ENCODE data around the gene PLEKHH1.

Gene PLEKHH1

DNA sequence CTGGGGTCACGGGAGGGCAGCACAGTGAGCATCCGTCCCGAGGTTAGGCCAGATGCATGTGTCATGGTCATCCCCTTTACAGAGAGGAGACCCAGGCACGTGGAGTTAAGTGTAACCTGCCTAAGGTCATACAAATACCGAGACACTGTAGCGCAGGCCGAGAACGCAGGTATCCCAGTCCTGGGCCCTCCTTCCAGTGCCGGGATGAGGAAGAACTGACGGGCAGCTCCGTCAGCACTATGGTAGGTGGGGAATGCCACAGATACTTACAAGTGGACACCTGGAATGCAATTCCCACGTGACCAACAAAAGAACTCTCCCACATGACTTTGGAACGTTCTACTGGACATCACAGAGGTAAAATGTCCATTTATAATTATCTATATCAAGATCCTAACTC is 35.9 kb upstream of the PLEKHH1 start:
- peaks cover 16% of the 10 kb centered on the region for H3K4me1 Mint-ChIP-seq (ENCODE audit: low read depth)
- intact Hi-C loops (cut with micrococcal nuclease) = no loop called here
- no peak overlapping the region for H3K4me3 Mint-ChIP-seq
- peaks cover 20% of the 10 kb centered on the region for H3K9me3 Mint-ChIP-seq
- H3K27ac Mint-ChIP-seq = no peak overlapping the region
- peaks cover under 1% of the 10 kb centered on the region for H3K27me3 Mint-ChIP-seq
- peaks cover 11% of the 10 kb centered on the region for H3K36me3 Mint-ChIP-seq (ENCODE audit: low read depth)

DNA sequence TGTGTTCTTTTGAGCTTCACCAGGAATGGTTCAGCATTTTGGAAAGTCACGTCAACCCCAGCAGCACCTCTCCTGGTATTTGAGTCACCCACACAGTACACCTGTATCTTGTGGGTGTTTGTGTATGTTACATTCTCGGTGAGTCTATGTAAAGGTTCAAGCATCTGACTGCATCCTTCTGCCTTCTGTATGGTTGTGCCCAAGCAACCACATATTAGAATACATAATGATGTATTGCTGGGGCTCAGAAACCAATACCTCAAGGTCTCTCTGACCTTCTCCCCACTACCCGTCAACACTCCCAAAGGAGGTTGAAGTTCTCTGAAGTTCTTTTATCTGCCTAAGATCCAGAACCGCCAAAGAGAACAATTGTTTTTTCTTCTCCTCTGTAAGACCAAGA is 35.4 kb upstream of the PLEKHH1 start:
- Mint-ChIP-seq H3K27me3 (no peaks in the 10 kb centered on the region), H3K4me1 (ENCODE audit: low read depth) (peaks cover 16% of the 10 kb centered on the region), H3K27ac (no peak overlapping the region), H3K9me3 (peaks cover 19% of the 10 kb centered on the region), H3K4me3 (no peak overlapping the region), H3K36me3 (ENCODE audit: low read depth) (peaks cover 11% of the 10 kb centered on the region)
- intact Hi-C loops (cut with micrococcal nuclease) = no loop called here

DNA sequence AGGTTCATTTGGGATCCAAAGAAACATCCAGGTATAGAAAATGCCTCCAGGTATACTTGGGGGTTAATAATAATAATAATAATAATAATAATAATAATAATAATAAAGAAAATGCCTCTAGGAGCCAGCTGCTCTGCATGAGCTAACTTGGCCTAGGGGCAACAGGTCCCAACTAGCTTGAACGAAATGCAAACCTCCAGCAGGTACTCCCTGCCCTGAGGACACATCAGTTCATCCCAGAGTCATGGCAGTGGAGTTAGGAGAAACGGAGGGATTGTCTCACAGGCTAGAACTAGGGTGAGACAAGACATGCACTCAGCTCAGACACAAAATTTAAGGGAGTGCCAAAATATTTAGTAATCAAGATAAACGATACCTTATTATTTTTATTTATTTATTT is 32.1 kb upstream of the PLEKHH1 start:
- H3K36me3 Mint-ChIP-seq (ENCODE audit: low read depth) = no peaks in the 10 kb centered on the region
- H3K4me3 Mint-ChIP-seq = no peak overlapping the region
- peaks cover 17% of the 10 kb centered on the region for H3K4me1 Mint-ChIP-seq (ENCODE audit: low read depth)
- intact Hi-C loops (cut with micrococcal nuclease) = no loop called here
- no peaks in the 10 kb centered on the region for H3K27me3 Mint-ChIP-seq
- no peaks in the 10 kb centered on the region for H3K9me3 Mint-ChIP-seq
- H3K27ac Mint-ChIP-seq = no peak overlapping the region

DNA sequence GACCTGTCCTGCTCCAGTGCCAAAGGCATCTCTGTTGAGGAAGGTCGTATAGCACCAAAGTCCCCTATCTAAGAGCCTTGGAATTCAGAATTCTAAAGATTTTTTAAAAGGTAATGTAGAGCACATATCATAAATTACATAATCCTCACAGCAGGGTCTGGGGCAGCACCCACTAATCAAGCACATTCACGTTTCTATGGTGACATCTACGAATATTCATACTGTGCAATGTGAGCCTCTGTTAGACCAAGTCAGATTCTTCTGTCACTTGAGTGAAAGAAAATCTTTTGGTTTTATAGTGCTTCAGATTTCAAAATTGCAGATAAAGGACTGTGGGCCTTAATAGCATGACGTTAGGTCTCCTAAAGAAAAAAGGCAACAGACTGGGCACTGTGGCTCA is 31.4 kb upstream of the PLEKHH1 start:
- Mint-ChIP-seq H3K27ac (no peak overlapping the region), H3K4me1 (ENCODE audit: low read depth) (peaks cover 13% of the 10 kb centered on the region), H3K27me3 (peaks cover 2% of the 10 kb centered on the region), H3K4me3 (no peak overlapping the region), H3K36me3 (ENCODE audit: low read depth) (no peaks in the 10 kb centered on the region), H3K9me3 (no peaks in the 10 kb centered on the region)
- intact Hi-C loops (cut with micrococcal nuclease) = no loop called here

DNA sequence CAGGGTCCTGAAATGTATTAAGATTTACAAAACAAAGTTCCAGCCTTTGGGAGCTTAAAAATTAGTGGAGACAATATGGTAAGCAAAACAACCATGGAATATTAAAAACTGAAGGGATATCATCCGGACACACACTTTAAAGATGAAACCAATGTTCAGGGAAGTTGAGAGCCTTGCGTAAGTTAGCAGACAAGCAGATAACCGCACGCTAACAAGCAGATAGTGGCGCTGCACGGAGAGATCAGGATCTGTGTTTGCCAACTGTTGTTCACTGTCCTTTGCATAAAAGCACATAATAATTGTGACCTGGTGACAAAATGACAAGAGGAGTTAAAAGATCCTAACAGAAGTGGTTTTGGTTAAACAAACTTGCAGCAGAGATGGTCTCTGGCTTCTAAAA is 30.2 kb upstream of the PLEKHH1 start:
- no peaks in the 10 kb centered on the region for H3K36me3 Mint-ChIP-seq (ENCODE audit: low read depth)

DNA sequence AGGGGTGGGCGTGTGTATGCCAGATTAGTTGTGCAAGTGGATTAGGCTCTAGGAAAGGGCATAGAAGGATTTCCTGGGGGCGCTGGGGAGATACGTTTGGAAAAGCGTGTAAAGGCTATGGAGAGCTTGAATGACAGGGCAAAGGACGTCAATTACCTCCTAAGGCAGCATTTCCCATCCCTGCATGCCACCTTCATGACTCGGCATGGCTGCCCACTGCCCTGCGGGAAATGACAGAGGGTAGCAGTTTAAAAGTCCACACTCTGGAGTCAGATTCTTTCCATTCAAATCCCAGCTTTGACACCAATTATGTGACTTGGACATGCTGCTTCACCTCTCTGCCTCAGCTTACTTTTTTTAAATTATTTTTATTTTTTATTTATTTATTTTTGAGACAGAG is 29.8 kb upstream of the PLEKHH1 start:
- no peaks in the 10 kb centered on the region for H3K36me3 Mint-ChIP-seq (ENCODE audit: low read depth)
- H3K4me1 Mint-ChIP-seq (ENCODE audit: low read depth) = peaks cover 16% of the 10 kb centered on the region
- no peak overlapping the region for H3K27ac Mint-ChIP-seq
- H3K9me3 Mint-ChIP-seq = no peaks in the 10 kb centered on the region
- intact Hi-C loops (cut with micrococcal nuclease) = no loop called here
- no peak overlapping the region for H3K4me3 Mint-ChIP-seq
- peaks cover 3% of the 10 kb centered on the region for H3K27me3 Mint-ChIP-seq

More for the DNA sequence above, 30.2 kb upstream of the PLEKHH1 start:
- H3K27me3 Mint-ChIP-seq = peaks cover 3% of the 10 kb centered on the region
- H3K4me3 Mint-ChIP-seq = no peak overlapping the region
- peaks cover 11% of the 10 kb centered on the region for H3K4me1 Mint-ChIP-seq (ENCODE audit: low read depth)
- H3K9me3 Mint-ChIP-seq = no peaks in the 10 kb centered on the region
- no peak overlapping the region for H3K27ac Mint-ChIP-seq
- intact Hi-C loops (cut with micrococcal nuclease) = no loop called here

DNA sequence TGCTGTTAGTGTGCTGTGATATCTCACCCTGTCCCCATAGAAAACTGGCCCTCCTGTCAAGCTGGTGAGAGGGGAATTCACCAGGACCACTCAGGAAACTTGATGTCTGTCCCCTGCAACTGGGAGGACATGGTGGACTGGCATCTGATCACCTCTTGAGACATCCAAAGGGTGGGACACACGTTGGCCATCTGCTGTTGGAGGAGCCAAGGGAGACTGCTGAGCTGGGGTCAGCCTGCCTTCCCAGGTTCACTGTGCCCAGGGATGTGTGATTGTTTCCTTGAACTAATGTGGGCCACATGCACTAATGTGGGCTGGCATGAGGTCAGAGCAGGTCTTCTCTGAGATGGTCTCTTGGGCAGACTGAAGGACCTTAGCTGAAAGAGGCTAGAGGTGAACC is 27.8 kb upstream of the PLEKHH1 start:
- H3K36me3 Mint-ChIP-seq (ENCODE audit: low read depth) = no peaks in the 10 kb centered on the region
- no peak overlapping the region for H3K27ac Mint-ChIP-seq
- no peak overlapping the region for H3K4me3 Mint-ChIP-seq
- intact Hi-C loops (cut with micrococcal nuclease) = no loop called here
- peaks cover 30% of the 10 kb centered on the region for H3K4me1 Mint-ChIP-seq (ENCODE audit: low read depth)
- H3K27me3 Mint-ChIP-seq = peaks cover 3% of the 10 kb centered on the region
- no peaks in the 10 kb centered on the region for H3K9me3 Mint-ChIP-seq

DNA sequence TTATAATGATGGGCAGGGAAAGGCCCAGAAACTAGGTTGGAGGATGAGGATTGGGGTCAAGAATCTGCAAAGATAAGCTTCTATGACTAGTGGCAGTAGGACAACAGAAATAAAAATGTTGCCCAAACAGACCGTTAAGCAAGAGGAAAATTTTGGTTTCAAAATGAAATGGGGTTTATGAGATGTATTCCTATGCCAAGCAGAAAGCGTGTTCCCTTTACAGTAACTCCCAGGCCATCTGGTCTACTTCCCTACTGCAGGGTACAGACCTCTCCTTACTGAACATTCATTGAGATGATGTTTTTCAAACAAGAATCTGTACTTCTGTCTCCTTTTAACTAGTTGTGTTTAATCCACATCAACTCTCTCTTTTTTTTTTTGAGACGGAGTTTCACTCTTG is 24.1 kb upstream of the PLEKHH1 start:
- intact Hi-C loops (cut with micrococcal nuclease) = no loop called here
- Mint-ChIP-seq H3K9me3 (no peaks in the 10 kb centered on the region), H3K27me3 (peaks cover 8% of the 10 kb centered on the region), H3K4me3 (no peak overlapping the region), H3K27ac (peak overlapping the region; percentile 37), H3K4me1 (ENCODE audit: low read depth) (peaks cover 28% of the 10 kb centered on the region), H3K36me3 (ENCODE audit: low read depth) (no peaks in the 10 kb centered on the region)

DNA sequence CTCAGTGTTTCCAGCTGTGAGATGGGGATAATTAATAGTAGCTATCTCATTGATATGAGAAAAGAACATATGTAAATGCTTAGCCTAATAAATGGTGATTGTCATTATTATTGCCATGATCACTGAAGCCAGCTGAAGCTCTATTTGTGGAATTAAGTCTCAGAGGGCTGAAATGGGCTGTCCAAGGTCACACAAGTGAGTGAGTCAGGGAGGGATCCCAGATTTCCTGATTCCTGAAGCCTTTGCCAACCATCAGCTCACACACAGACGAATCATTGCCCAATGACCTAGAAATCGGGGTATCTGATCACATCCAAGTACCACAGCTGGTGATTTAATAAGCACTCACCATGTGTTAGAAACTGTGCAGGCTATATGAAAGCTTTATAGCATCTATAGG is 23.0 kb upstream of the PLEKHH1 start:
- H3K27ac Mint-ChIP-seq = peak overlapping the region; percentile 14

DNA sequence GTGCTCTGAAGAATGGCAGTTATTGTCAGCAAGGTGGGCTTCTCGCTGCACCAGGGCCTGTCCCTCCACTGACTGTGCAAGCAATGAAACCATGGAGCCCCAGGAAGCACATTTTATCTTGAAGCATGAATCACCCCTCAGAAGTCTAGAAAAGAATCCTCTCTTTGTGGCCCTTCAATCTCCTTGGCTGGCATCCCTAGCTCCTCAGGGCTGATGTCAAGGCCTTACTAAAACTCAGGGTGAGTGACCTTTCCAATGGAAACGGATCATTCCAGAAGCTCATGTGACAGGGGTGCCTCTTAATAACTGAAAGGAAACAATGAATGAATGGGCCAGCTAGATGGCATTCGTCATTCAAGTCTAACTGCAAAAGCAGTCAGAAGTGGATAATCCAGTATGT is 22.3 kb upstream of the PLEKHH1 start:
- Mint-ChIP-seq H3K4me3 (no peak overlapping the region), H3K4me1 (ENCODE audit: low read depth) (peaks cover 37% of the 10 kb centered on the region), H3K36me3 (ENCODE audit: low read depth) (peaks cover 6% of the 10 kb centered on the region), H3K27ac (peak overlapping the region; percentile 14), H3K9me3 (no peaks in the 10 kb centered on the region), H3K27me3 (peaks cover 17% of the 10 kb centered on the region)
- intact Hi-C loops (cut with micrococcal nuclease) = loop anchor here (10.0 kb wide), 1 partner anchor 86 kb away; no protein-coding TSS in a partner anchor

More for the DNA sequence above, 23.0 kb upstream of the PLEKHH1 start:
- H3K4me3 Mint-ChIP-seq = no peak overlapping the region
- H3K27me3 Mint-ChIP-seq = peaks cover 13% of the 10 kb centered on the region
- peaks cover 6% of the 10 kb centered on the region for H3K36me3 Mint-ChIP-seq (ENCODE audit: low read depth)
- peaks cover 37% of the 10 kb centered on the region for H3K4me1 Mint-ChIP-seq (ENCODE audit: low read depth)
- intact Hi-C loops (cut with micrococcal nuclease) = loop anchor here (10.0 kb wide), 1 partner anchor 85 kb away; no protein-coding TSS in a partner anchor
- H3K9me3 Mint-ChIP-seq = no peaks in the 10 kb centered on the region

DNA sequence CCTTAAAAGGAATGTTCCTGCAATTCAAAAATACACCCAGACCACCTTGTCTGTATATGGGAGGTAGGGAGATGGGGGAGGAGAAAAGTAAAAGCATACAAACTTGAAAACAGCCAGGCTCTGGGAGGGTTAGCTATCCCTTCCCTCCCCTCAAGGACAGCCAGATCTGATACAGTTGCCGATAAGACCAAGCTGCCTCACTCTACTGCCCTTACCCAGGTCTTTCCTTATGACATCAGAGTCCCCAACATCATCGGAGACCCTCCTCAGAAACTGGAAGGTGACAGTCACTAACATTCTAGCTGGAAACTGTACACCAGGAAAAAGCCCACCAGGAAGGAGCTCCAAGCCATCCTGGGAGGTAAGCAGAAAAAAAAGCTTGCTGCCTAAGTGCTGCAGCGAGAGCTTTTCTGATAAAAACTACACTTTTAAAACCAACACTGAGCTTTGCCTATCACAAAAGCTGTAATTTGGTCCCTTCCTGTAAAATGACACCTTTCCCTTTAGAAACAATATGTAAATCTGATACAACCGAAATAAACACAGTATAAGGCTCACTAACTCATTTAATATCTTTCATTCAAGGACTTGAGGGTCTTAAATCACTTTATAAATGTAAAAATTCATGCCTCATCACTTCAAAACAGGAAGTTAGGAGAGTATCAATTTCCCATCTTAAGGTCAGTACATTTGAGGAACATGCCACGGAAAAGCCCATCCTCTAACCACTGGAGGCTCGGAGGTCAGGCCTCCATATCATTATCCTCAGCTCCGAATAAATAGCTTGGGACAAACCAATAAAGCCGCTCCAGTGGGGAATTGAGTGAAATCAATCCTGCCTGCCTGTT is 20.4 kb upstream of the PLEKHH1 start:
- Mint-ChIP-seq H3K27me3 (peaks cover 14% of the 10 kb centered on the region), H3K36me3 (ENCODE audit: low read depth) (peaks cover 6% of the 10 kb centered on the region), H3K9me3 (no peaks in the 10 kb centered on the region), H3K27ac (no peak overlapping the region), H3K4me3 (no peak overlapping the region), H3K4me1 (ENCODE audit: low read depth) (peaks cover 47% of the 10 kb centered on the region)
- intact Hi-C loops (cut with micrococcal nuclease) = loop anchor here (10.0 kb wide), 1 partner anchor 88 kb away; no protein-coding TSS in a partner anchor

DNA sequence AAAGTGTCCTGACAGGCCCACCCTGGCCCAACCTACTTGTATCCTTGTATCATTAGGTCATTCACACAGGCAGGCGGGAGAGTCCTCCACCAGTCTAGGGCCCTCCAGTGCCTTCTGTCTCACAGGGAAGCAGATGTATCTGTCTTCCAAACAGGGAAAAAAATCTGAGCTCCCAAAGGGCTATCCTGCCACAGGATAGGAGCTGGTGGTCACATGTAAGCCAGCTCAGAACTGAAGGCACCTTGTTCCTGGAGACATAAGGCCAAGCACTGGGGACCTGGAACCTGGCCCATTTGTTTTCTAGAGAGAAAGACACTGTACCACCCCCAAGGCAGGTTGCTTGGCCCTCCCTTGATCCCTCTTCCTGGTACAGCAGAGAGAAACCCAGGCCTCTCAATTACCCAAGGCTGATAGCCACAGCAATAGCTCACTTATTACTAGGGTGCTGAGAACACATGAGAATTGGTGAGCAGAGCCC is 19.4 kb upstream of the PLEKHH1 start:
- Mint-ChIP-seq H3K4me3 (no peak overlapping the region), H3K27ac (peak overlapping the region; percentile 90), H3K9me3 (no peaks in the 10 kb centered on the region), H3K27me3 (peaks cover 15% of the 10 kb centered on the region), H3K36me3 (ENCODE audit: low read depth) (peaks cover 6% of the 10 kb centered on the region), H3K4me1 (ENCODE audit: low read depth) (peaks cover 38% of the 10 kb centered on the region)
- intact Hi-C loops (cut with micrococcal nuclease) = loop anchor here (10.0 kb wide), 1 partner anchor 89 kb away; no protein-coding TSS in a partner anchor

DNA sequence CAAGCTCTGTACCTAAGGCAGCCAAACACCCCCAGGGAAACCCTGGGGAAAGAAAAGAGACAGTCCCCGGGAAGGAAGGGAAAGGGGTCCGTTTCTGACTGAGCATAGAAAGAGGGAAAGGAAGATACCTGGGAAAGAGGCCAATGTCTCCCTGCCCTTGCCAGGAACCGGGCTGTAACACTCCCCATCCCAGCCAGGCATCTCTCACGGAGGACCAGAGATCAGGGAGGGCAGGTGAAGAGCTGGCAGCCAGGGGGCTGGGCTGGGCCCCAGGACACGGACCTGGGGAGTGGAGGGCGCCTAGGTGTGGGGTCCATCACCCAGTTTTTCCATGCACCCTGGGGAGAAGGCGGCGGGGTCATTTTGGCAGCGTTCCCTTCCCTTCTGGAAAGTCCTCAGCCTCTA is 18.9 kb upstream of the PLEKHH1 start:
- Mint-ChIP-seq H3K9me3 (no peaks in the 10 kb centered on the region), H3K36me3 (ENCODE audit: low read depth) (peaks cover 6% of the 10 kb centered on the region), H3K4me1 (ENCODE audit: low read depth) (peaks cover 32% of the 10 kb centered on the region), H3K4me3 (peak overlapping the region; percentile 94), H3K27me3 (peaks cover 18% of the 10 kb centered on the region), H3K27ac (peak overlapping the region; percentile 90)
- intact Hi-C loops (cut with micrococcal nuclease) = loop anchor here (10.0 kb wide), 1 partner anchor 89 kb away; no protein-coding TSS in a partner anchor

DNA sequence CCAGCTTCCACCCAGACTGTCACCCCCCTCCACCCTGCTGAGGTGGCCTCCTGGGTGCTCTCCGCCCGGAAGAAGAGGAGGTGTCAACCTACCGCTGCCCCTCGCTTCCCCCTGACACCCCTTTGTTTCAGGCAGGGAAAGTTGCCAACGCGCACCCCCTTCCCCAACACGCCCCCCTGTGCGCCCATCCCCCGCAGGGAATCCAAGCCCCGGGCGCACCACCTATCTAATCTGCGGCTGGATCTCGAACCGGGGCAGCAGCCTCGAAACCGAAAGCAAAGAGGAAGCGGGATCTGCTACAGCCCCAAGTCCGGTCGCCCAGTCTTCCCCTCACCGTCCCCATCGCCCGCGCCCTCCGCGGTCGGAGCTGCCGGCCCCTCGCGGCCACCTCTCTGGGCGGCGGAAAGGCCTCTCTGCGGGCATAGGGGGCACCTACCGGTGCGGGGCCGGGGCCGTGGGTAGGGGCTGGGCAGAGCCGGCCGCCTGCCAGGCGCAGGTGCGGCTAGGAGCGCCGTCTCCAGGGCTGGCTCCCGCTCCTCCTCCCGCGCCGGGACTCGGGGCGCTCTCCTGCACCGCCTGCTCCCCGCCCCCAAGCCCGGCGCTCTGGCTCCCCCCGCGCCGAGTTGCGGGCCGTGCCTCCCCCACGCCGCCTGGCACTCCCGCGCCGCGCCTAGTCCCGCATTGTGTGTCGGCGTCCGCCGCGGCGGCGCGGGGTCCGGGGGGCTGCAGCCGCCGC is 18.3 kb upstream of the PLEKHH1 start:
- H3K4me1 Mint-ChIP-seq (ENCODE audit: low read depth) = peaks cover 27% of the 10 kb centered on the region
- peak overlapping the region; percentile 90 for H3K27ac Mint-ChIP-seq
- intact Hi-C loops (cut with micrococcal nuclease) = loop anchor here (10.0 kb wide), 1 partner anchor 90 kb away; no protein-coding TSS in a partner anchor

More for the DNA sequence above, 18.3 kb upstream of the PLEKHH1 start:
- no peaks in the 10 kb centered on the region for H3K9me3 Mint-ChIP-seq
- peaks cover 20% of the 10 kb centered on the region for H3K27me3 Mint-ChIP-seq
- H3K4me3 Mint-ChIP-seq = peak overlapping the region; percentile 94
- peaks cover 6% of the 10 kb centered on the region for H3K36me3 Mint-ChIP-seq (ENCODE audit: low read depth)

Measured in dendritic cell treated with granulocyte-macrophage colony-stimulating factor and Interleukin-4, amounts not matched to agents 40 ng/mL and 50 ng/mL, for 4 days (primary cell).